HCT116 (cell line): ENCODE data around the gene C2orf72. TPM values are rescaled to one million over a fixed set of nuclear protein-coding genes. Genes with fewer than 3 reads are reported as not detected.

Source experiments
- ATAC-seq: fragments of 200-7000 bp; cut with Tn5 transposase; 2 replicates; pipeline ENCODE4 v1.9.1; 2020; ENCODE audit warnings: mild to moderate bottlenecking, moderate library complexity
- BruUV-seq: library from RNA; stranded (reverse); fragments of 400-500 nt; replicated peaks from 2 replicates; lab custom pipeline; 2021; lab: Mats Ljungman, UMichigan
- CTCF ChIA-PET: fragments of 300-600 bp; sonication (Branson Sonifier 250); formaldehyde crosslinking; loops from one replicate; lab custom pipeline; 2021; ENCODE audit warnings: antibody characterized with exemption; lab: Charles Lee
- POLR2A ChIA-PET: fragments of 300-600, 350-600 bp; sonication (Branson Sonifier 250); formaldehyde crosslinking; loops from one replicate; lab custom pipeline; 2021; ENCODE audit warnings: antibody characterized with exemption; lab: Charles Lee
- RAD21 ChIA-PET, 2 experiments: fragments of 300-600 bp; sonication (Branson Sonifier 250); formaldehyde crosslinking; loops; one replicate each; lab custom pipeline; 2023; ENCODE audit warnings: low total read pairs in 2 of 2; ENCODE audit not compliant: uncharacterized antibody in 2 of 2, unreplicated experiment in 2 of 2, low non-redundant PET in 1 of 2; lab: Charles Lee
- DNase-seq: peaks from one replicate; pipeline ENCODE4 v3.0.0-alpha.2; 2010; ENCODE audit warnings: low read depth, low spot score
- H2AFZ ChIP-seq: fragments of 200-600 bp; shearing (Covaris generic), sonication (generic); 2 replicates; pipeline ENCODE4 v1.6.1; 2017; ENCODE audit warnings: low read depth, mixed run types, mixed read lengths, antibody characterized with exemption, low read length; ENCODE audit not compliant: poor library complexity, severe bottlenecking
- H3K27ac ChIP-seq: 2 replicates; pipeline ENCODE4 v1.5.1; 2012; ENCODE audit warnings: low read depth, low read length
- H3K27me3 ChIP-seq: fragments of 200-600 bp; sonication (generic); 2 replicates; pipeline ENCODE4 v1.6.1; 2016; ENCODE audit warnings: mixed run types, low read length, mixed read lengths; ENCODE audit not compliant: insufficient read depth
- H3K36me3 ChIP-seq, 2 experiments: fragments of 200-500 bp in 1 of 2; fragments of 200-600 bp in 1 of 2; sonication (Bioruptor generic) in 1 of 2; sonication (generic) in 1 of 2; 2 replicates each; pipeline versions ENCODE4 v1.5.1 to v1.6.1; 2014 to 2016; ENCODE audit warnings: low read length in 2 of 2, inconsistent platforms in 1 of 2, mixed read lengths in 1 of 2, mixed run types in 1 of 2; ENCODE audit not compliant: insufficient read depth in 2 of 2, control insufficient read depth in 1 of 2
- H3K4me1 ChIP-seq, 2 experiments: fragments of 200-600 bp in 1 of 2; sonication (generic) in 1 of 2; 2 replicates each; pipeline versions ENCODE4 v1.5.1 to v1.6.1; 2012 to 2017; ENCODE audit warnings: low read length in 2 of 2, inconsistent platforms in 1 of 2, mild to moderate bottlenecking in 1 of 2, mixed read lengths in 1 of 2, mixed run types in 1 of 2, moderate library complexity in 1 of 2; ENCODE audit not compliant: insufficient read depth in 2 of 2, control insufficient read depth in 1 of 2
- H3K4me2 ChIP-seq: fragments of 200-600 bp; sonication (generic); 2 replicates; pipeline ENCODE4 v1.6.1; 2017; ENCODE audit warnings: mixed run types, low read length, mixed read lengths
- H3K4me3 ChIP-seq, 2 experiments: fragments of 200-600 bp in 1 of 2; sonication (generic) in 1 of 2; replicated peaks in 1 of 2; 2 replicates each; pipeline ENCODE4 v1.5.1; 2011 to 2016; ENCODE audit warnings: low read length in 2 of 2, control low read depth in 1 of 2, low read depth in 1 of 2, mild to moderate bottlenecking in 1 of 2, mixed read lengths in 1 of 2, mixed run types in 1 of 2
- H3K79me2 ChIP-seq: fragments of 200-600 bp; sonication (generic); 2 replicates; pipeline ENCODE4 v1.6.1; 2017; ENCODE audit warnings: mild to moderate bottlenecking, mixed run types, low read length, moderate library complexity, mixed read lengths; ENCODE audit not compliant: insufficient read depth
- H3K9ac ChIP-seq: fragments of 200-600 bp; sonication (generic); 2 replicates; pipeline ENCODE4 v1.6.1; 2016; ENCODE audit warnings: low read length, mixed read lengths
- H3K9me2 ChIP-seq: fragments of 200-600 bp; sonication (generic), shearing (Covaris generic); 2 replicates; pipeline ENCODE4 v1.6.1; 2017; ENCODE audit warnings: mixed run types, mild to moderate bottlenecking, moderate library complexity; ENCODE audit not compliant: insufficient read depth
- H3K9me3 ChIP-seq, 2 experiments: fragments of 200-500 bp in 1 of 2; fragments of 200-600 bp in 1 of 2; sonication (Bioruptor generic) in 1 of 2; sonication (generic) in 1 of 2; 2 replicates each; pipeline ENCODE4 v1.6.1; 2014 to 2017; ENCODE audit warnings: low read length in 2 of 2, mixed read lengths in 2 of 2, inconsistent platforms in 1 of 2, low read depth in 1 of 2, mild to moderate bottlenecking in 1 of 2, mixed run types in 1 of 2, moderate library complexity in 1 of 2; ENCODE audit not compliant: control insufficient read depth in 1 of 2, insufficient read depth in 1 of 2
- H4K20me1 ChIP-seq: fragments of 200-600 bp; sonication (generic), shearing (Covaris generic); 2 replicates; pipeline ENCODE4 v1.6.1; 2017; ENCODE audit warnings: mixed run types, mild to moderate bottlenecking, moderate library complexity; ENCODE audit not compliant: insufficient read depth
- CEBPB ChIP-seq: IDR thresholded peaks from 2 replicates; pipeline ENCODE4 v1.6.1; 2012; ENCODE audit warnings: low read depth
- EGR1 ChIP-seq: IDR thresholded peaks from 2 replicates; pipeline ENCODE4 v1.6.1; 2012; ENCODE audit warnings: low read depth
- FOSL1 ChIP-seq: IDR thresholded peaks from 2 replicates; pipeline ENCODE4 v1.6.1; 2012; ENCODE audit warnings: low read depth
- POLR2AphosphoS5 ChIP-seq: IDR thresholded peaks from 2 replicates; pipeline ENCODE4 v1.6.1; 2011; ENCODE audit warnings: mild to moderate bottlenecking, low read depth, low read length, moderate library complexity
- SIN3A ChIP-seq: IDR thresholded peaks from 2 replicates; pipeline ENCODE4 v1.6.1; 2012; ENCODE audit warnings: low read depth
- TCF7L2 ChIP-seq: IDR thresholded peaks from 2 replicates; pipeline ENCODE4 v1.7.0; 2011; ENCODE audit warnings: borderline replicate concordance, inconsistent platforms; ENCODE audit not compliant: insufficient read depth, insufficient read length; ENCODE audit errors: extremely low read depth
- ZFX ChIP-seq: fragments of 450-650 bp; IDR thresholded peaks from 2 replicates; pipeline ENCODE4 v1.6.1; 2017
- intact Hi-C: fragments of 100-400 bp; cut with micrococcal nuclease; formaldehyde crosslinking; loops from 2 replicates; pipeline ENCODE4 v1.10.0; 2022
- total RNA-seq: library from RNA; stranded (reverse); gene quantifications from one replicate; pipeline ENCODE4 v1.2.1, GENCODE V29; 2021; ENCODE audit not compliant: unreplicated experiment
- TF ChIP-seq, protein P1 (sequence below): IDR thresholded peaks from 2 replicates; pipeline ENCODE4 v1.6.1; 2012; ENCODE audit warnings: low read depth

C2orf72 gene
- total RNA-seq, 1 experiment from 2014 or later = 3.7 TPM

DNA sequence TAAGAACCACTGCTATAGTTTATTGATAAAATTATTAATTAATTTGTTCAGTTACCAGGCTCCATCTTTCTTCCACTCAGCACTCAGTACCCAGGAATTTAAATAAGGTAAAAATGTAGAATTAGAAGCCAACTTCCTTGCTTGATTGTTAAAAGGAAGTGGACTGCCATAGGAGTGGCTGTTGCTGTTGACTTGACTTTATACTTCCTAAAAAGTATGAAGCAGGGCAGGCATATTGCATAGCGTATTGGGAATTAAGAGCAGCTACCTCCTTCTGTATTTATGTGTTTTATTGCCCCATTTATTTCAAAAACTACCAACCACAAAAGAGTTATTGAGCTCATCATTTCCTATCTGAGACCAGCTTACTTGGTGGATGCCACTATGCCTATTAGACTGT, 47.2 kb downstream of the C2orf72 start:
- ATAC-seq (no peak), DNase-seq (no peak)
- H3K79me2 ChIP-seq = no peaks in the 10 kb centered on the region; the same call in 1 of the 2 replicates
- CTCF ChIA-PET = interaction anchor here (1.0 kb wide), 1 partner anchor 32 kb away, joined by 4 read pairs; no protein-coding TSS in a partner anchor
- TF ChIP-seq, protein P1, sequence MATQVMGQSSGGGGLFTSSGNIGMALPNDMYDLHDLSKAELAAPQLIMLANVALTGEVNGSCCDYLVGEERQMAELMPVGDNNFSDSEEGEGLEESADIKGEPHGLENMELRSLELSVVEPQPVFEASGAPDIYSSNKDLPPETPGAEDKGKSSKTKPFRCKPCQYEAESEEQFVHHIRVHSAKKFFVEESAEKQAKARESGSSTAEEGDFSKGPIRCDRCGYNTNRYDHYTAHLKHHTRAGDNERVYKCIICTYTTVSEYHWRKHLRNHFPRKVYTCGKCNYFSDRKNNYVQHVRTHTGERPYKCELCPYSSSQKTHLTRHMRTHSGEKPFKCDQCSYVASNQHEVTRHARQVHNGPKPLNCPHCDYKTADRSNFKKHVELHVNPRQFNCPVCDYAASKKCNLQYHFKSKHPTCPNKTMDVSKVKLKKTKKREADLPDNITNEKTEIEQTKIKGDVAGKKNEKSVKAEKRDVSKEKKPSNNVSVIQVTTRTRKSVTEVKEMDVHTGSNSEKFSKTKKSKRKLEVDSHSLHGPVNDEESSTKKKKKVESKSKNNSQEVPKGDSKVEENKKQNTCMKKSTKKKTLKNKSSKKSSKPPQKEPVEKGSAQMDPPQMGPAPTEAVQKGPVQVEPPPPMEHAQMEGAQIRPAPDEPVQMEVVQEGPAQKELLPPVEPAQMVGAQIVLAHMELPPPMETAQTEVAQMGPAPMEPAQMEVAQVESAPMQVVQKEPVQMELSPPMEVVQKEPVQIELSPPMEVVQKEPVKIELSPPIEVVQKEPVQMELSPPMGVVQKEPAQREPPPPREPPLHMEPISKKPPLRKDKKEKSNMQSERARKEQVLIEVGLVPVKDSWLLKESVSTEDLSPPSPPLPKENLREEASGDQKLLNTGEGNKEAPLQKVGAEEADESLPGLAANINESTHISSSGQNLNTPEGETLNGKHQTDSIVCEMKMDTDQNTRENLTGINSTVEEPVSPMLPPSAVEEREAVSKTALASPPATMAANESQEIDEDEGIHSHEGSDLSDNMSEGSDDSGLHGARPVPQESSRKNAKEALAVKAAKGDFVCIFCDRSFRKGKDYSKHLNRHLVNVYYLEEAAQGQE = no peak
- no peak for TF ChIP-seq EGR1
- no peak for TF ChIP-seq TCF7L2
- TF ChIP-seq CEBPB = no peak
- TF ChIP-seq SIN3A = no peak
- TF ChIP-seq POLR2AphosphoS5 = no peak
- TF ChIP-seq ZFX = no peak
- no peak for TF ChIP-seq FOSL1
- no peak overlapping the region for H3K4me2 ChIP-seq
- TSS peak; percentile 20 for BruUV-seq
- no peak overlapping the region for H3K27ac ChIP-seq
- H3K9me3 ChIP-seq = no peaks in the 10 kb centered on the region
- POLR2A ChIA-PET = interaction anchor here (1.1 kb wide), 1 partner anchor 14 kb away, joined by 4 read pairs; no protein-coding TSS in a partner anchor
- H2AFZ ChIP-seq = no peak overlapping the region
- no peak overlapping the region for H3K4me3 ChIP-seq
- intact Hi-C loops = no loop called here
- peaks cover 64 to 68% of the 10 kb centered on the region in 2 experiments for H3K36me3 ChIP-seq
- H3K9ac ChIP-seq = no peak overlapping the region
- RAD21 ChIA-PET = no interaction called here
- H3K9me2 ChIP-seq = no peaks in the 10 kb centered on the region
- H4K20me1 ChIP-seq = peaks cover 4% of the 10 kb centered on the region; the same call in 1 of the 2 replicates
- H3K27me3 ChIP-seq = no peaks in the 10 kb centered on the region
- no peaks in the 10 kb centered on the region for H3K4me1 ChIP-seq
